ENCODE results near the gene CEBPZ.

GRCh38 chr2:37156857-37157714, 74.3 kb downstream of the CEBPZ start, which contains the start of gene EIF2AK2:
- TF ChIP-seq POLR2A (IDR thresholded peaks at IDR 0.05; ENCODE audit: extremely low read depth, insufficient read length) = peak; percentile 42
- TF ChIP-seq CTCF (IDR thresholded peaks at IDR 0.05; ENCODE audit: low read depth, low read length) = no peak
- peak; percentile 58; the same call in 1 of the 2 replicates for TF ChIP-seq MYC (IDR thresholded peaks at IDR 0.05; ENCODE audit: low read depth, low read length)
